GM12878 (cell line): ENCODE results near the gene IKZF5.

Experiments used
- BACH1 ChIP-seq: fragments of 450-650 bp; IDR thresholded peaks from 2 replicates; pipeline ENCODE4 v1.6.1; 2017; ENCODE audit warnings: mild to moderate bottlenecking, borderline replicate concordance
- CTCF ChIP-seq, 3 experiments: IDR thresholded peaks in 2 of 3; conservative IDR thresholded peaks in 1 of 3; 2 replicates each; pipeline ENCODE4 v1.5.1; 2011; ENCODE audit warnings: low read depth in 3 of 3, low read length in 3 of 3, mild to moderate bottlenecking in 3 of 3, control low read depth in 2 of 3, moderate library complexity in 2 of 3, inconsistent platforms in 1 of 3, mixed read lengths in 1 of 3; ENCODE audit not compliant: control insufficient read depth in 2 of 3, insufficient read depth in 1 of 3; ENCODE audit errors: extremely low read depth in 1 of 3
- FOS ChIP-seq: IDR thresholded peaks from 3 replicates; pipeline ENCODE4 v1.6.1; 2011; ENCODE audit warnings: borderline replicate concordance; ENCODE audit not compliant: insufficient read length; ENCODE audit errors: extremely low read depth
- POLR2A ChIP-seq: IDR thresholded peaks from 2 replicates; pipeline ENCODE4 v1.6.1; 2011; ENCODE audit warnings: low read depth, mild to moderate bottlenecking, low read length
- POLR2AphosphoS5 ChIP-seq: IDR thresholded peaks from 2 replicates; pipeline ENCODE4 v1.6.1; 2011; ENCODE audit warnings: mild to moderate bottlenecking, low read length, inconsistent platforms
- SRF ChIP-seq, 2 experiments: IDR thresholded peaks; 2 replicates each; pipeline ENCODE4 v1.6.1; 2011; ENCODE audit warnings: low read depth in 2 of 2, low read length in 2 of 2, mild to moderate bottlenecking in 1 of 2, moderate library complexity in 1 of 2
- SUPT20H ChIP-seq: IDR thresholded peaks from 2 replicates; pipeline ENCODE4 v1.6.1; 2011; ENCODE audit warnings: low read depth, mild to moderate bottlenecking, low read length, moderate library complexity, borderline replicate concordance; ENCODE audit not compliant: control insufficient read depth
- TCF3 ChIP-seq: IDR thresholded peaks from 2 replicates; pipeline ENCODE4 v1.6.1; 2012; ENCODE audit warnings: low read depth, mild to moderate bottlenecking, low read length, borderline replicate concordance; ENCODE audit not compliant: insufficient read depth
- YY1 ChIP-seq: IDR thresholded peaks from 2 replicates; pipeline ENCODE4 v1.6.1; 2011; ENCODE audit warnings: low read depth, mild to moderate bottlenecking, low read length

- TF ChIP-seq POLR2AphosphoS5 (no peak), BACH1 (no peak), SUPT20H (no peak), FOS (no peak), TCF3 (no peak), CTCF (IDR thresholded peaks at IDR 0.05 in 2 of 3, conservative IDR thresholded peaks at IDR 0.05 in 1 of 3; ENCODE audit: control insufficient read depth in 2 of 3, extremely low read depth in 1 of 3, insufficient read depth in 1 of 3, low read depth in 3 of 3, low read length in 3 of 3) (no peak), YY1 (no peak), SRF (IDR thresholded peaks at IDR 0.05; ENCODE audit: low read depth in 2 of 2, low read length in 2 of 2) (no peak), POLR2A (no peak)
These were observed 839 bp downstream of the IKZF5 start for GRCh38 chr10:123007558-123008354.
